Activated CD4-positive, CD25-positive, alpha-beta regulatory T cell (primary cell): ENCODE data around the gene FNDC3A.
"Not testable (repeated sequence)": the region's sequence is repeated elsewhere in the genome, so short reads cannot be mapped to it uniquely, and the experiment has no call there.

Source experiments
- DNase-seq, 4 experiments: peaks; one replicate each; lab custom pipeline; 2025; lab: John Stamatoyannopoulos, UW

FNDC3A gene

DNA sequence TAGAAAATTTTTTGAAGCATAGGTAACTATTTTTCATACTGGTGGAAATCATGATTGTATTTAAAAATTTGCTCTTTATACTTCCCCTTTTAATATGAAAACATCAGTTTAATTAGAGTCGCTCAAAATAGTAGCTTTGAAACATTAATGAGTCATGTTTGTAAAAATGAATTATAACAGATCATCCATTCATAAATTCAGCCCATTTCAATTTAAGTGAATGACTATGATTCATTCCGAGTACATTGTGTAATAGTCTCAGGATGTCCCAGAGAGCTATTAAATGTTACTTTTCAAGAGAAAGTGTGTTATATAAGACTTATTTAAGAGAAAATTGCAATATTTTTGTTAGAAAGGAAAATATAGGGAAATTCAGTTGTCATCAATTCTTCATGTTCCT lies 111.0 kb downstream of the FNDC3A start:
- no peak for DNase-seq

DNA sequence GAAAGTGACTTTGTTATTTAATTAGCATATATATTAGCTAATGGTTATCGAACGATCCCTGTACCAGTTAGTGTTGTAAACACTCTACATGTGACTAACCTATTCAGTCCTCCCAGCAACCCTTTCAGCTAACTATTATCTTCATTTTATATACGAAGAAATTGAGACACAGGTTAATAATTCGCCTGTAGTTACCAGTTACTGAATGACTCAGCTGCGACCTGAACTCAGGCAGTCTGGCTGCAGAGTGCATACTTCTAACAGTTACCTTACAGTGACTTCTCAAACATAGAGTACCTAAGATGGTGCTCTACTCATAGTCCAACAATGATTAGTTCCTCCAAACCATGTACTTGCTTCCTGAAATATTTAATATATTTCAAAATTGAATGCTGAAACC lies 117.7 kb downstream of the FNDC3A start:
- DNase-seq, result no peak

DNA sequence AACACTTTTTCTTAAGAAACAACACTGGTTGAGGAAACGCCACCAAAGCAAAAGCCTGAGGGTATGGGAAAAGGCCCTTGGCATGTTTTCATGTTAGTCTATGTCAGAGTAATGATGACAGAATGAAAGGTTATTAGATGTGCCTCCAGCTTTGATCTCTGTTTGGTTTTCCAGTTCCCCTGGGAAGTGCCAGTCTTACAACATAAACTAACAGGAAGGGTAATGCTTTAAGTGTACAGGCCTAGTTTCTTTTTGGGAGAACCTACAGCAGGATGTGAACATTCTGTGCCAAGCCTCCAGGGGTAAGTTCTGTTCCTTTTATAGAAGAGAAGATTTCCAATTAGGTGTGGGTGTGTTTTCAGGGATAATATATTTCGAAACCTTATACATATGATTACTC lies 121.7 kb downstream of the FNDC3A start:
- DNase-seq, result no peak

DNA sequence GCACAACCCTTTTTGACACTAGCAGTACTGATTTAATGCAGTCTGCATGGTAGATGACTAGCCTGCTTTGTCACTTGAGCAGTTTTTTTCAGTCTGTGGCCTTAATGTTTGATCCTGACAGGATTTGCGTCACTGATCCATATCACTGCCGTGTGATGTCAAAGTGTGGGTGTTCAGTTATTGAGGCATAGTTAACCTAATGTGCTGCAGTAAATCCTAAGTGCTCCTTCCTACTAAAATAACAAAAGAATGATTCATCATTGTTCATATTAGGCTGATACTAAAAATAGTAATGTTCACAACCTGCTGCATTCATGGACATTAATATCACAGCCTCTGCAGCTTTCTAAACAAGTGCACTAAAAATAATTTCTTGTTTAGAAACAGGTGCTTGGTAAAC lies 122.5 kb downstream of the FNDC3A start:
- no peak for DNase-seq

DNA sequence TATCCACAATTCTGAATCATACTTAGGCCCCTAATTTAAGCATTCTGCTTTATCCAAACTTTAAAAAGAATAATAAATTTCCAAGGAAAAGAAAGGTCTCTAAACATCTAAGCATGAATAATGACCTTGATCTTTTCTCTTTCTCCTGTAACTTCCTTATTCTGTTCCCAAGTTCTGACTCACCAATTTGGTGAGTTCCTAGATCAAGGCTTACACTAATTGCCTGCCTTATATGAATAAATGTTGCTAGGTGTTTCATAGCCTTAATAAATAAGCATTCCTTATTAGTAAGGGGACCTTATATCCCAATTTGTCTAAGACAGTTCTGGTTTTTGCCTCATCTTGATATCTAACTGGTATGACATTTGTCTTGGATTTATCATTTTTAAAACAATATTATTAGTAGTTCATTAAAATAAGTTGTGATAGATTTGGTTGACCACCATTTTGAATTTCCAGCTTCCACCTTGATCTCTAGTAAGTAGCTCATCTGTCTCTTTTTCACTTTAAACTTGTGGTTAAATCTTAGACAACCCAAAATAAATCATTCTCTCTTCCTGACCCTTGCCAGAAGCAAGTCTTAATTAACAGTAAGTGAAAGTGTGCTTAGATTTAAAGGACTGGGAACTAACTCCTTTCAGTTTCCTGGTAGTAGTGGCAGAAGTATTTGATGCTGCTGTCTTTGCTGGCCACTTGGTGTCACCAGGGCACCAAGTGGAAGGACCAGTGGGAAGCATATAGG lies 123.2 kb downstream of the FNDC3A start:
- DNase-seq, result no peak

DNA sequence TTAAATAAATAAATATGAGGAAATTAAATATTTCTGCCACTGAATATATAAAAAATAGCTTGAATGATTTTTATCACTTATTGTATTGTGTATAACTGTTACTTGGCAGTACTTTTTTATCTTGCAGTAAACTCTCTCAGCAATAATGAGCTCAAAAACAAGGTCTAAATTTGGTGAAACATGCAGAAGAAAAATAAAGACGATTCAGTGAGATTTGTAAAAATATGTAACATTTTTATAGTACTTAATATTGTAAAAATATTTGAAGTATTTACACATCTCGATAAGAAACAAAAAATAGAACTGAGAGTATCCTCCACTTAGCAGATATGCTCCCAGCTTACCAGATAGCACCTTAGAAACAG lies 123.8 kb downstream of the FNDC3A start:
- DNase-seq, result no peak

DNA sequence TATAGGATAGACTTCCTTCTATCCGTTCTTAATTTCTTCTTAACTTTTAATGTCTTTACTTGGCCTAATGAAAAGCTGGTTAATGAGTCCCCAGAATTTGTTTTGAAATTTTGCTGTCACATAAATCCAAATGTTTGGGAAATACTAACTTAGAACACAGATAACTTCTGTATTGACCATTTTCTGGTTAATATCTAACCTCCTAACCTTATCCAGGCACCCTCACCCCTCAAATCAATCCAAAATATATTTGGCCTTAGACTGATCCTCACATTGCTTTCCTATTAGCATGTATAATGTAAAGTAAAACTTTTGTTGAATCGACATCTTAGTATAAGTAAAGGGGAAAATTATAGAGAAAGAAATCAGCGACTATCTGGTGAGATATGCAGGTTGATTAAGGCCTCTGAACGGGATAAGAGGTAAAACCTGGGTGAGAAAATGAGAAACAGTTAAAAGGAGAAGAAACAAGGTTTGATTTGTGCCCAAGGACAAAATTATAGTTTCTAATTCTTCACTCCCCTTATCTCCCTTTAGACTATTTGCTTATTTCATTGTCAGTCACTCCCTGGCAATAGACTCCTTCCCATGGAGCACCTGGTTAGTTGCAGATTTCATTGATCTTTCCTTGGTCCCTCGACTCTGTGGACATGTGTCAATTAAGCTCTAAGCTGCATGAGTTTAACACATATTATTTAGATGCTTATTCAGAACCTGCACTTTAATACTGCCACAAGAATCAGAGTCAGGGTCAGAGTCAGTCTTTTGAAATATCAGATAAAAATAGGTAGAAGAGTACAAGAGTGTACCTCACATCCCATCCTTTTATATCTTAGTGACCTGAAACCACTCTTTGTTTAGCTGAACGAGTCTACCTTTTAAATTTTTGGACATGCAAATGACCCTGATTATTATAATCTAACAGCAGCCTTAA lies 125.2 kb downstream of the FNDC3A start:
- no peak for DNase-seq

DNA sequence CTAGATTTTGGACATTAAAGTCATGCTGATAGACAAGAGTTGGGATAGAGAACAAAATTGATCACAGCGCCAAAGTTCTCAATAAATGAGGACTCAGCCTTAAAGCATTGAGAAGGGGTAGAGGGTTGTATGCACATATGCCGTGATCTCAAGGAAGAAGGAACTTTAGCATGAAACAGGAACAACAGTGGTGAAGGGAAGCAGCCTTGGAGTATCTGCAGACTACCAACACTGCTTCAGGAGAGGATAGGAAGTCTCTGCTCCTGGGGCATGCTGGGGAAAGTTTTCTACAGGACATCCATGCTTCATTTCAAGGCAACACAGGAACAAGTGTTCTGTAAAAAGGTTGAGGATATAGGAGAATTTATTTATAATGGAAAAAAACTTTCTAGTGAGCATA lies 132.5 kb downstream of the FNDC3A start:
- DNase-seq, result no peak

DNA sequence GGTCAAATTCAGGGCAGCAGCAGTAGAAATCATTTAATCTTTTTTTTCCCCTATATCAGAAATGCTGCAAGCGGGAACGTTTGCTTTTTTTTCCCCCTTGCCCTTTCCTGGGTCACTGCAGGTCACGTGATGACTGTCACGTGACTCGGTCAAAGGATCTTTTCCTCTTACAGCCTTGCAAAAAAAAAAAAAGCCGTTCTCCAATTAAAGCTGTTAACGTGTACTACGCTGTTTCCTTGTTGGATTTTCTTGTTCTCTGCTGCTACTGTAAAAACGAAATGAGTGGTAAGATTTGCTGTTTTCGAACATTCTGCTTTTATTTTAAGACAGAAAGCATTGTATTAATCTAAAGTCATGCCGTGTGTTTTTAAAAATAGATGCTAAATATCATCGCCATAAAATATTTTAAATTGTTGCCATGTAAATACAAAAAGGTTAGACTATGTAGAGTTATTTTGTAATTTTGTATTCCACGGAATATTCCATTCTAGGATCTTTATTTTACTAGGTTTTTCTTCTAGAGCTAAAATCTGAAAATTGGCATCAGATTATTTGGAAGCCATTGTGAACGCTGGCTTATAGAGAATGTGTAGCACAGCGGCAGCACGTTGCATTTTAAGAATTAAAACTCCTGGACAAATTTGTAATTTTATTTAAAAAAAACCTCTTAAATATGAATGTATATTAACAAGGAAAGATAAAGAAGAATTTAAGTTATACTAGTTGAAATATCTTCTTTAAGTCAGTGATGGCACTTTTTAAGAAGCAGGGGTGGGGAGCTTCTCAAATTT lies 134.6 kb downstream of the FNDC3A start:
- peak; percentile 11 to 19 (median 14) for DNase-seq

DNA sequence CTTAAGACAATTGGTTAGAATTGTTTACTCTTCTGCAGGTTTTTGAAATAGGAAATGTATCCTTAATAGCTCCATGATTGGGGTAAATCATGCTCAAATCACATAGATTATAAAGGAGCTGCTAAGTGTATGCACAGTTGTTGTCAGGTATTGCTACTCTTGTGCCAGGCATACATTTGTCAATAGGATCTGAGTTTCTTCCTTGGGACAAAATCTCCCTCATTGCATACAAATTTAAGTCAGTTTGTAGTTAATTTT lies 135.1 kb downstream of the FNDC3A start:
- DNase-seq, result no peak

DNA sequence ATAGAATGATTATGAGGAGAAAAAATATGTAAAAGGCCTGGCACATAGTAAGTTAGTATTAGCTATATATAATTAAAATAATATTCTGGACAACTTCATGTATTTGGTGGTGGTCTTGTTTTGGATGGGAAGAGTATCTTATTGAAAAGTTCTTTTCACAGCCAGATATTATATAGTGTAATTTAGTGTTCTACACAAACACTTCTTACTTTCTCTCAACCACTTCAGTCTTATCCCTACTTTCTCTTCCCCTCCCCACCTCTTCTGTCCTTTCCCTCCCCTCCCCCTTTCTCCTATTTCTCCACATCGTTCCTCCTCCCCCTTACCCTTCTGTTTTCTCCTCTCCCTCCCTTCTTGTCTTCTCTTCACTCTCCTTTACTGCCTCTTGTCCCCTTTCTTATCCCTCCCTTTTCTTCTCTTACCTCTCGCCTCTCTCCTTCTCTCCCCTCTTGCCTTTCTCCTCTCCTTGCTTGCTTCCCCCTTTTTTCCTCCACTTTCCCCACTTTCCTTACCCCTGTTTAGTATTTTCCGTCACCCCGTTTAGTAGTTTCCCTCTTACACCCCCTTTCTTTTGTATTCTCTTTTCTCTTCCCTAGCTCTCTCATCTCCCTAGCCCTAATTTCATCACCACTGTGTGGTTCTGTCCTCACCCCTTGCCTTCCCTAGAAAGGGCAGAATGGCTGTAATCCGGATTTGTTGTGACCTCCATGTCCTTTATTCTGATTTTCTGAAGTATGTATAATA lies 137.2 kb downstream of the FNDC3A start:
- DNase-seq, result no peak

DNA sequence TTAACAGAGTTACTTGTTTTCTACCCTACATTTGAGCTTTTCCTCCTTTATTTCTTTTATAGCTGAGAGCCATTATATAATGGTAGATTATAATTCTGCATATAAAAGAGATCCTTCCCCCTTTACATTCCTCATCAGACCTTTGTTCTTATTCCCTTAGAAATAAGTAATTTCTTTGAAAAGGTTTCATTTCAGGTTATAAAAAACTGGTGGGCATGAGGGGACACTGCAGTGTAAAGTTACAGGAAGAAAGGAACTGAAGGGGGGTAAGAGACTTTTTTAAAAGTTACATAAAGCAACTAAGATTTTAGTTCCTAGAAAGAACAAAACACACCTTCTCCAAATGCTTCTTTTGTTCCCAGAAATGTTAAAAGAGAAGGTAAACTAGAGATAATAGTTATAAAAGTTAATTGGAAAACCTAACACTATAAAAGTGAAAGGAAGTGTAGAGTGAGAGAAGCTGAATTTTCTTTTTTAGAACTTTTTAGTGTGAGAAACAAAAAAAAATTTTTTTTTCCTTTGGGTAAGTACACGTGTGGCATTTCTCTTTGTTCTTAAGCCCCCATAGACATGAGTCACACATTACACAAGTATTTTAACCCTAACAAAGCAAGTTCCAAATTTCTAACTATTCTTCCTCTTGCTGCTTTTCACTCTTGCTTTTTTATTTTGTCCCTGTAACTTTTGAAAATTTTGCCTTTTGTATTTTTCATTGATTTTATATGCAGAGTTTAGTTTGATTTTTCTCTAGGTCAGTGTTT lies 138.0 kb downstream of the FNDC3A start:
- DNase-seq, result no peak

DNA sequence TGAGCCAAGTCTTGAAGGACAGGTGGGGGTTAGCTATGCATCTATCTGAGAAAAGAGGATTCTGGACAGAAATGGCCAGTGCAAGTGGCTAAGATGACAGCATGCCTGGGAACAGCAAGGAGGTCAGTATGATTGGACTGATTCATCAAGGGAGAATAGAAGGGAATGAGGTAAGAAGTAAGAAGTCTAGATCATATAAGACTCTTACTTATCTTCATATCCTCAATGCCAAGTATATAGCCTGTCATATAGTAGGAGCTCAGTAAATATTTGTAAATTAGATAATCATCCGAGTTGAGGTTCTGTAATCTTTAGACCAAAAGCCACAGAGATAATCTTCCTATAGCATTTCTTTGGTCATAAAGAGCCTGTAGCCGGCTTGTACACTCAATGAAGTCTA lies 141.2 kb downstream of the FNDC3A start:
- DNase-seq, result no peak

DNA sequence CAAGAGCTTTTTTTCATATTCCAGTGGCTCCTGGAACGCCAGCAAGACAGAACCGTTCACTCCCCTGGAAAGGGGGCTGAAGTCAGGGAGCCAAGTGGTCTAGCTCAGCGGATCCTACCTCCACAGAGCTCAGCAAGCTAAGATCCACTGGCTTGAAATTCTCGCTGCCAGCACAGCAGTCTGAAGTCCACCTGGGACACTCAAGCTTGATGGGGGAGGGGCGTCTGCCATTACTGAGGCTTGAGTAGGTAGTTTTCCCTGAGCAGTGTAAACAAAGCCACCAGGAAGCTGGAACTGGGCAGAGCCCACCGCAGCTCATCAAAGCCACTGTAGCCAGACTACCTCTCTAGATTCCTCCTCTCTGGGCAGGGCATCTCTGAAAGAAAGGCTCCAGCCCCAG lies 142.7 kb downstream of the FNDC3A start:
- not testable (repeated sequence) for DNase-seq

DNA sequence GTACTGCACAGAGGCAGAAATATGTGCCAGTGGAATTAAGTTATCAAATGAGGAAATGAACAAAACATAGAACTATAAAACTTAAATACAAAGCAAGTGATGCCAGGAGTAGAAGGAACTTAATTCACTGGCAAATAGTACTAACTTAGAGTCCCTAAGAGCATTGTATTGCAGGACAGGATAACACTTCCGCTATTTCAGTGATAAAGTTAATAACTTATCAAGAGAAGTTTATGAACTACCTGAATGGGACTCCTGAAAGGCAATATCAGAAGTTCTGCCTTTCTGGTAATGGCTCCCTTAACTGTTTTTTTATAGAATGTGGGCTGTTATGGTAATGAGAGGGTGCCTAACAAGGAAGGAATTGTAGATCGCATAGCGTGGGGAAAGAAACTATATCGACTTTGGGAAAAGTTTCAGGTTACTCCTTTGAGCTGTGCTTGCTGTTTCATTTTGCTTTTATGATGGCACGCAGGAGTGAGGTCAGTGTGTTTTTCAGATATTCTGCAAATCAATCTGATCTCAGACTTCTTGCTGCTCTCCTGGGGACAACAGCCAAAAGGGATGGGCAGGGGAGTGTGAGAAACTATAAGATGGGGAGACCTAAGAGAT lies 149.1 kb downstream of the FNDC3A start:
- DNase-seq, result no peak

DNA sequence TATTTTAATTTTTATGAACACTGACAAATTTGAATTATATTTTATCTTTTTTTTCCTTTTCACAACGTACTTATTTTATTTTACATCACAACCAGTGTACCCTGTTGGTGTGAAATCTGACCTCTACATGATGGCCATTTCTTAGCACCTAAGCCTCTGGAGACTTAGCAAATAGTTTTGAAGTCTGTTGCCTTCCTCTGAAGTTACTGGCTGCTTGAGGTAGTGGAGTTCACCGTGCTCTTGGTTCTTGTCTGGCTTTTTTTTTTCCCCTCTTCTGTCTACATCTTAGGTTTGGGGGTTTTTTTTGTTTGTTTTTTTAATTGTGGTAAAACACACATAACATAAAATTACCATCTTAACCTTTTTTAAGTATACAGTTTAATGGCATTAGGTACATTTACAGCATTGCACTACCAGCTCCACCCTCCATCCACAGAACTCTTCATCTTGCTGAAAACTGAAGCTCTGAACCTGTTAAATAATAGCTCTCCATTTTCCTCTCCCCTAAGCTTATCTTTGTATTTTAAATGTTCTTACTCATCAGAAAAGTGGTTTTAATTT lies 150.3 kb downstream of the FNDC3A start:
- DNase-seq, result no peak

DNA sequence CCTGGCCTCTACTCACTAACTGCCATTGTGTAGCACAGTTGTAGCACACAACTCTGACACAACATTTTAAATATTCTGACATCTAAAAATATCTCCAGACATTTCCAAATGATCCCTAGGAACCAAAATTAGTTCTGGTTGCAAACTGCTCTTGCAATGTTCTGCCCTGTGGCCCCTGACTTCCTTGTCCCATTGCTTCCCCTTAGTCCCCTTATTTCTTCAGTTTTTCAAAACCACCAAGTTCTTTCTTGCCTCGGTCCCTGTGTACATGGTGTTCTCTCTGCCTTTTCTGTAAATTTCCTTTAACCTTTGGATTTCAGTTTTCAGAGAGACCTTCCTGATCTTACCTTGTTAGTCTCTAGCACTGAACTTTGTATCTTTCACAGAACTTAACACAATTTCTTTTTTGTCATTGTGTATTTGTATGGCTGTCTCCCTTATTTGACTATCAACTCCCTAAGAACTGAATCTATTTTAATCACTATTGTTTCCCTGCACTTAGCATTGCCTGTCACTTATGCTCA lies 156.8 kb downstream of the FNDC3A start:
- DNase-seq, result no peak

DNA sequence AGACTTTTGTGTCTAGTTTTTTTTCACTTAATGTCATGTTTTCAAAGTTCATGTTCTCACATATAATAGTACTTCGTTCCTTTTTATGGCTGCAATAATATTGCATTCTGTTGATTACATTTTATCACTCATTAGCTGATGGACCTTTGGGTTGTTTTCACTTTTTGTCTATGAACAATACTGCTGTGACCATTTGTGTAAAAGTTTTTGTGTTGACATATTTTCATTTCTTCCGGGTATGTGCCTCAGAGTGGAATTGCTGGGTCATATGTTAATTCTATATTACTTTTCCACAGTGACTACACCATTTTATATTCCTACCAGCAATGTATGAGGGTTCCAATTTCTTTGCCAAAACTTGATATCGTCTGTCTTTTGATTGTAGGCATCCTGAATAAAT lies 158.6 kb downstream of the FNDC3A start:
- DNase-seq, result no peak

DNA sequence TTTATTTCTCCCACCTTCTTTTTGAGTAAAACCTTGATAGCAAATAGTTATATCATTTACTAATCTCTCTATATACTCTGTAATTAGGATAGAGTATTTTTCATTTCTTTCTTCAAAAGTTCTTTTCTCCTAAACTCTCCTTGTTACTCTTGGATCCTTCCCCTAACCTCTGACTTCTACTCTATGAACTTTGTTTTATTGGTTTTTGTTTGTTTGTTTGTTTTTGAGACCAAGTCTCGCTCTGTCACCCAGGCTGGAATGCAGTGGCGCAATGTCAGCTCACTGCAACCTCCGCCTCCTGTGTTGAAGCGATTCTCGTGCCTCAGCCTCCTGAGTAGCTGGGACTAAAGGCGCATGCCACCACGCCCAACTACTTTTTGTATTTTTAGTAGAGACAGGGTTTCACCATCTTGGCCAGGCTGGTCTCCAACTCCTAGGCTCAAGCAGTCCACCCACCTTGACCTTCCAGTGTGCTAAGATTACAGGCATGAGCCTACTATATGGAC lies 161.5 kb downstream of the FNDC3A start:
- DNase-seq, result not testable (repeated sequence)
